Heart right ventricle (tissue), 16 donors: ENCODE data around the gene POLN. TPM values are rescaled to one million over a fixed set of nuclear protein-coding genes. Genes with fewer than 3 reads are reported as not detected.

Experiments used
- ATAC-seq, 8 donors: fragments of 200-7000 bp; cut with Tn5 transposase; one replicate each; pipeline ENCODE4 v1.9.1; 2020; ENCODE audit warnings: mild to moderate bottlenecking in 8 of 8, moderate library complexity in 8 of 8, moderate number of reproducible peaks in 1 of 8
- DNase-seq, 2 donors: peaks; one replicate each; pipeline ENCODE4 v3.0.0-alpha.2; 2020
- H3K27ac ChIP-seq, 10 donors: fragments of 200-600 bp; sonication (generic) in 2 of 10; one replicate each; pipeline versions ENCODE4 v1.5.0 to v1.8.0; 2020 to 2022; ENCODE audit warnings: mild to moderate bottlenecking in 3 of 10
- H3K27me3 ChIP-seq, 7 donors: fragments of 200-600 bp; one replicate each; pipeline ENCODE4 v1.8.0; 2021 to 2022; ENCODE audit warnings: mild to moderate bottlenecking in 2 of 7
- H3K36me3 ChIP-seq, 9 donors: fragments of 200-600 bp; sonication (generic) in 1 of 9; one replicate each; pipeline versions ENCODE4 v1.5.0 to v1.8.0; 2020 to 2022; ENCODE audit warnings: mild to moderate bottlenecking in 2 of 9
- H3K4me1 ChIP-seq, 9 donors: fragments of 200-600 bp; sonication (generic) in 1 of 9; one replicate each; pipeline versions ENCODE4 v1.5.0 to v1.8.0; 2020 to 2022; ENCODE audit warnings: mild to moderate bottlenecking in 4 of 9
- H3K4me3 ChIP-seq, 10 donors: fragments of 200-600 bp; sonication (generic) in 2 of 10; one replicate each; pipeline versions ENCODE4 v1.5.0 to v1.8.0; 2020 to 2022; ENCODE audit warnings: mild to moderate bottlenecking in 7 of 10, moderate library complexity in 2 of 10
- H3K9me3 ChIP-seq, 11 donors: fragments of 200-600 bp in 10 of 11; sonication (generic) in 2 of 11; one replicate each; pipeline versions ENCODE4 v1.5.0 to v1.8.0; 2013 to 2022; ENCODE audit warnings: mild to moderate bottlenecking in 2 of 11, control low read depth in 1 of 11, moderate library complexity in 1 of 11
- CTCF ChIP-seq, 9 donors: fragments of 200-600 bp; sonication (generic) in 2 of 9; IDR thresholded peaks; one replicate each; pipeline versions ENCODE4 v1.5.0 to v1.8.0; 2021 to 2022; ENCODE audit warnings: antibody characterized with exemption in 9 of 9, mild to moderate bottlenecking in 5 of 9, moderate library complexity in 1 of 9
- WGBS, 2 donors: extraction: QIAGEN DNeasy Blood & Tissue Kit; methylation state at CpG; one replicate each; pipeline ENCODE4 v1.1.7; 2013; ENCODE audit warnings: inconsistent platforms in 1 of 2; 5-methylcytosine and 5-hydroxymethylcytosine counted together
- intact Hi-C, 10 donors: fragments of 100-400 bp; cut with DNase I; formaldehyde crosslinking; loops; one replicate each; pipeline versions ENCODE4 v1.11.1 to v1.14.2; 2022
- polyA plus RNA-seq, 2 donors: library from polyadenylated mRNA; stranded (reverse); fragments of 200-250 nt; gene quantifications; one replicate each; pipeline ENCODE4 v1.2.3, GENCODE V29; 2013
- total RNA-seq, 10 donors: library from RNA; stranded (reverse); fragmentation: NEBNext Ultra II Directional in 3 of 10; extraction: Animal tissue kit (Norgen Biotek cat#: 25700) in 3 of 10; gene quantifications; one replicate each; pipeline versions ENCODE4 v1.2.1 to v1.2.4, GENCODE V29; 2021 to 2023
- donor health status: Arrhythmogenic right ventricular cardiomyopathy.
- donor health status: ischemic (EF 13 %, LVEDD 7.1; RV severe dilation, severe dysfunction).
- donor health status: healthy with polysubstance abuse.
- donor health status: DM: no; HTN: yes; CAD: no.
- donor health status: DM: no; HTN: no; CAD: no.
- donor health status: ischemic (EF 25% LVEDD 6.9; RV normal size, moderate dysfunction).
- donor health status: ischemic (EF 25% LVEDD 5.7; RV mildly dilated, moderate dysfunction).
- donor health status: healthy.
- donor health status: DM: yes; HTN: yes; CAD: no.
- donor health status: Ischemic cardiomyopathy.
- donor health status: ischemic (EF 35%, LVEDD 5.7; RV mildly dilated, moderate dysfunction).
- donor health status: nonischemic (EF 11% LVEDD 7.7; RV severe dilation, severe dysfunction).
- donor health status: DM: yes; HTN: yes; CAD: no.
- donor health status: PGD.
- donor health status: ischemic (EF 29% LVEDD 5.4; RV normal size, mild dysfunction).
- donor health status: nonischemic (EF 23%, LVEDD 6.1; RV moderate dilation, normal function).

POLN gene
- total and polyA plus RNA-seq, 12 donors = 0.97 to 3.1 (median 2.1) TPM

- ATAC-seq (no peak), DNase-seq (no peak)
- H3K27me3 ChIP-seq = peaks cover 20 to 83% (median 78%) of the 10 kb centered on the region in 7 donors
- H3K4me1 ChIP-seq = peaks cover 4 to 23% (median 20%) of the 10 kb centered on the region in 9 donors
- 90 to 91% methylated on average over 18 of the region's 18 CpGs for WGBS, 2 donors
- intact Hi-C loops = no loop called here
- TF ChIP-seq CTCF (IDR thresholded peaks at IDR 0.05) = no peak
- no peaks in the 10 kb centered on the region for H3K36me3 ChIP-seq
- peaks cover 0 to 4% (median 0%) of the 10 kb centered on the region in 11 donors for H3K9me3 ChIP-seq
- no peak overlapping the region for H3K4me3 ChIP-seq
- no peak overlapping the region for H3K27ac ChIP-seq
These were observed 198.4 kb downstream of the POLN start for GRCh38 chr4:2043396-2044118.

GRCh38 chr4:2042947-2043395 is 198.9 kb downstream of the POLN start:
- WGBS, 2 donors = 80 to 81% methylated on average over 8 of the region's 8 CpGs

GRCh38 chr4:2042204-2042946 is 199.5 kb downstream of the POLN start:
- DNase-seq (no peak), ATAC-seq (peak in 4 of 8 donors; percentile 10 to 48 (median 26))
- intact Hi-C loops = no loop called here
- 1 to 2% methylated on average over 63 to 80 of the region's 80 CpGs for WGBS, 2 donors
- peak overlapping the region; percentile 49 to 73 (median 62) for H3K4me3 ChIP-seq
- TF ChIP-seq CTCF (IDR thresholded peaks at IDR 0.05) = peak in 1 of 9 donors; percentile 18
- H3K27ac ChIP-seq = peak overlapping the region in 2 of 10 donors; percentile 37 to 67
- peaks cover 4 to 23% (median 20%) of the 10 kb centered on the region in 9 donors for H3K4me1 ChIP-seq
- no peaks in the 10 kb centered on the region for H3K36me3 ChIP-seq
- H3K9me3 ChIP-seq = peaks cover 0 to 4% (median 0%) of the 10 kb centered on the region in 11 donors
- peaks cover 20 to 79% (median 70%) of the 10 kb centered on the region in 7 donors for H3K27me3 ChIP-seq

More at GRCh38 chr4:2042947-2043395, 198.9 kb downstream of the POLN start:
- ATAC-seq (no peak), DNase-seq (no peak)
- peaks cover 4 to 23% (median 20%) of the 10 kb centered on the region in 9 donors for H3K4me1 ChIP-seq
- H3K9me3 ChIP-seq = peaks cover 0 to 4% (median 0%) of the 10 kb centered on the region in 11 donors
- no peak overlapping the region for H3K27ac ChIP-seq
- H3K27me3 ChIP-seq = peaks cover 20 to 85% (median 76%) of the 10 kb centered on the region in 7 donors
- intact Hi-C loops = no loop called here
- TF ChIP-seq CTCF (IDR thresholded peaks at IDR 0.05) = no peak
- peak overlapping the region in 4 of 10 donors; percentile 49 to 73 (median 66) for H3K4me3 ChIP-seq
- H3K36me3 ChIP-seq = no peaks in the 10 kb centered on the region
